Measurements from ENCODE around the gene SPRR1A.

The SPRR1A gene

GRCh38 chr1:153032677-153033308 is 48.9 kb downstream of the SPRR1A start:
- DNase-seq: no peak

- no peak for DNase-seq
Observed at GRCh38 chr1:153035211-153035610, 51.3 kb downstream of the SPRR1A start.

All from stimulated activated CD4-positive, alpha-beta T cell treated with anti-CD3 and anti-CD28 coated beads, Interleukin-4, amount 100 ng/mL, for 1 hour (primary cell).